MV-4-11 (cell line): ENCODE data around the gene MTUS2.

Experiments
- DNase-seq: peaks from one replicate; lab custom pipeline; 2025; lab: John Stamatoyannopoulos, UW

MTUS2 gene

GRCh38 chr13:29024783-29025182 is 204.6 kb downstream of the MTUS2 start:
- DNase-seq: no peak

DNA sequence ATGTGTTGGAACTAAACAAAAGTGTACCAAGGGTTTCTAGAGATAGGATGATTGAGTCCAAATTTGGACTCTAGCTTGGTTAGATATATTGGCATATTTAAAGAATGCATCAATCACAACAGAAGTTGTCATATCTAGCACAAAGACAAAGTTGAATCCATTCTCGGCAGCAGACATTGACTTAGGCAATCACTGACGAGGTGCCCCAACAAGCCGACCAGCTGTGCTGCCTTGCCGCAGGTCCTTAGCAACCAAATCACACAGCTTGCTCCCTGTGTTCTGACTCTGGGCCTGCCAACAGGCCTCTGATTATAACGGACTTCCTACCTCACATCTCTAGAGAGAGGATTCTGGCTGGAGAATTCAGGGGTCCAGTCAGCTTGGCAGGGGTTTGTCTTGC is 208.7 kb downstream of the MTUS2 start:
- no peak for DNase-seq

- DNase-seq: no peak
Measured at GRCh38 chr13:29038700-29039099, 218.6 kb downstream of the MTUS2 start.

DNA sequence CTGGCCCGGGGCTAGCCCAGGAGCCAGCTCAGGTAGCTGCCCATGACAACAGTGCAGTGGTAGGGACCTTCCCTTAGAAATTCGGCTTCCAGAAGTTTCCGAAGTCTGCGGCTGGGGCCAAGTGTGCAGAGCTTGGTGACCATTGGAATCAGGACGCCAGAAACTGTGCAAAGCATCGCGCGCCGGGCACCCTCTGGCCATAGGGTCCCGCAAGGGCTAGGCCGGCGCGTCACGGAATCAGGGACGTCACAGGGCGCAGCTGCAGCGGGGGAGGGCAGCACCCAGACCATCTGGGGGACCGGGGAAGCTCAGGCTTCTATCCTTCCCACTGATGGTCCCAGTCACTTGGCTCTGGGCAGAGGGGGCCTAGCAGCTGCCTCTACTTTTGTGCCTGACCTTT is 219.1 kb downstream of the MTUS2 start:
- no peak for DNase-seq

DNA sequence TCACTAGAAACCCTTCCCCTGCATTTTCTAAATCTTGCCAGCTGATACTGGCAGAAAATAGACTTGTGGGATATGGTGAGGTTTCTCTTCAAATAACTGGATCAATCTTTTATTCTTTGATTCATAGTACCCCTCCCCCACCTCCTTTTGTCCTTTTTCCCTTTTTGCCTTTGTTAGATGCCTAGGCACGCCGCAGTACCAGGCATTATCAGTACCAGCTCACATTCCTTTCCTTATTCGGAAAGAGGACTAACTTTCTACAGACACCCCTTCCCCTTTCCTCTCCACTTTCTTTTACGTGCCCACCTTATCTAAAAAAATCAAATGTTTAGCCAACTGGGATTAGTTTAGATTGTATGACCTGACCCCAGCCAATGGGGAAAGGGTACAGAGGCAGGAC is 226.4 kb downstream of the MTUS2 start:
- no peak for DNase-seq

GRCh38 chr13:29049524-29049923 is 229.4 kb downstream of the MTUS2 start:
- DNase-seq: no peak

- DNase-seq: peak; percentile 74
Measured at GRCh38 chr13:29050719-29051118, 230.6 kb downstream of the MTUS2 start.

DNA sequence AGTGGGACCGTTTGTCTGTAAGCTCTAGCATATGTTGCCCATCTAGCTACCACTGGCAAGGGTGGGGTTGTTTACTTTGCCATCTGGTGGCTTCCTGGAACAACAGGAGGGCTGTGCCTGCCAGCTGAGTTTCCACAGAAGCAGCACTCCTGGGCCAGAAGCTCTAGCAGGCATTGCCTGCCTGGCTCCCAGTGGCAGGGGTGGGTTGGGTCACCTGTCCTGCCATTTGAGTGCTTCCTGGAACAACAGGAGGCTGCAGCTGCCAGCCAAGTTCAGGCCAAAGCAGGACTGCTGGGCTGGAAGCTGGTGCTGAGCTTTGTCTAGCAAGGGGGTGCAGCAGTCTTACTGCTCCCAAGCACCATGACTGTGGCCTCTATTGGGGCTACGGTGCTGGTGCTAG is 239.7 kb downstream of the MTUS2 start:
- no peak for DNase-seq

- DNase-seq: no peak
Measured at GRCh38 chr13:29065142-29065541, 245.0 kb downstream of the MTUS2 start.

- peak; percentile 26 for DNase-seq
Measured at GRCh38 chr13:29067306-29067945, 247.3 kb downstream of the MTUS2 start.

DNA sequence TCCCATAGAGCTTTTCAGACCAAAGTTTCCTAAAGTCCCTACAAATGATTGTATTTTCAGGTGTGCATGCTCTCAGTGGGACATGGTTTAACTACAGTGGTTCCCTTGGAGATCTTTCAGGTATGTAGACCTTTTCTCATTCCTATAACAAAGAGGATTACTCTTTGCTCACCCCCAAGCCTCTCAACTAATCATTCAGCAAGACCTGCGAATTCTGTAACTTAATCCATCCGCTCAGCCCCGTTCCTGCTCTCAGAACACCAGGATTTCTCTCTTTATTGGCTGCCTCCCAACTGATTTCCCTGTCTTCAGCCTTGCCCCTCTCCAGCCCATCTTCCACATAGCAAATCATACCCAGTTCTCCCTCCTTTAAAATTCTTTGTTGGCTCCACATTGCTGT is 253.6 kb downstream of the MTUS2 start:
- no peak for DNase-seq

GRCh38 chr13:29077051-29077813 is 257.1 kb downstream of the MTUS2 start:
- no peak for DNase-seq

DNA sequence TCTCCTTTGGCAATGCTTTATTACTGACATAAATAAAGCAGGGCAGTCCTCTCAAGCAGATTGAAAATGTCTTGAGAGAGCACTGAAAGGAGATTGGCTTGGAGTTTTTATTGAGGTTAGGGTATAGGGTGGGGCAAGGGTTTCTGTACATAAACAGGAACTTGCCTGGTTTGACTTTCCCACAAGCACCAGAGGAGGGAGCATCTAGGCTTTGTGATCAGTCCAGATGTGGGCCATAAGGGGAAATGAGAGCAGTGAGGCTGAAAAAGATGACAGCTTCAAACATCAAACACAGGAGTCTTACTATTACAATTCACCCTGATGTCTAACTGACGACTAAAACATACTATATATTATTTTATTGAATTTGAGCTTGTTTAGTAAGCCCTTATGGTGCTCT is 260.9 kb downstream of the MTUS2 start:
- DNase-seq: peak; percentile 95

DNA sequence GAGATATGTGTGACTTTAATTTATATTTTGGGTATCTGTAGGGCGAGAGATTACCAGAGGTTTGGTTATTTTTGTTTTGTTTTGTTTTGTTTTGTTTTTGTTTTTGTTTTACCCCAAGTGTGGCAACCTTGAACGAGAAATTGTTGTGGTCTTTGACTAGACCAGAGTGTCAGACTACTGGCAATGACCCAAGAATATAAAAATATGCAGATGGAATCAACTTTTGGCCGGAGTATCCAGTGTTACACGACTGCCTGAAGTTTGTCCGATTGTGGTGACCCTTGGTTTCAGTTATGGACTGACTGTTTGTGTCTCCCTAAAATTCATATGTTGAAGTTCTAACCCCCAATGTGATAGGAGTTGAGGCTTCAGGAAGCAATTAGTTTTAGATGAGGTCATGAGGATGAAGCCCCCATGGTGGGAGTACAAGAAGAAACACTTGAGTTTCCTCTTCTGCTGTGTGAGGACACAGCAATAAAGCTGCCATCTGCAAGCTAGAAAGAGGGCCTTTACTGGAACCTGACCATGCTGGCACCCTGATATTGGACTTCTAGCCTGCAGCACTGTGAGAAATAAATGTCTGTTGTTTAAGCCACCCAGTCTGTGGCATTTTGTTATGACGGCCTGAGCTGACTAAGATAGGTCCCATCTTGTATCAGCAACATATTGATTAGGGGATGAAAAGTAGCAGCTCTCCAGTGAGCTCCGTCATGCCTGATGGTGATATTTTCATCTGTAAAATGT is 261.7 kb downstream of the MTUS2 start:
- no peak for DNase-seq

GRCh38 chr13:29099781-29100406 is 279.8 kb downstream of the MTUS2 start:
- no peak for DNase-seq

DNA sequence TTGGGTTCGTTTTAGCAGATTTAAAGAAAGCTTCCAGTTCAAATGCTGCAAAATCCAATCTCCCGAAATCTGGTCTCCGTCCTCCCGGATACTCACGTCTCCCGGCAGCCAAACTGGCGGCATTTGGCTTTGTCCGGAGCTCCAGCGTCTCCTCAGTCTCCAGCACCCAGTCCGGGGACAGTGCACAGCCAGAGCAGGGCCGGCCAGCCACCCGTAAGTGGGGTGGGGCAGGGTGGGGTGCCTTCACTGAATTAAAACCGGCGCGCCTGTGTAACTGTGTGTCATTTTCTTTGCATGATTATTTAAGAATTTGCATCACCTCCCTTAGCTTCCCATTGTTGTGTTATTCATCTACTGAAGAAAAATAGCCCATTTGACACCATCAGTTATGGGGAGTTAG is 280.6 kb downstream of the MTUS2 start:
- DNase-seq: no peak

GRCh38 chr13:29101409-29101808 is 281.3 kb downstream of the MTUS2 start:
- DNase-seq: no peak

DNA sequence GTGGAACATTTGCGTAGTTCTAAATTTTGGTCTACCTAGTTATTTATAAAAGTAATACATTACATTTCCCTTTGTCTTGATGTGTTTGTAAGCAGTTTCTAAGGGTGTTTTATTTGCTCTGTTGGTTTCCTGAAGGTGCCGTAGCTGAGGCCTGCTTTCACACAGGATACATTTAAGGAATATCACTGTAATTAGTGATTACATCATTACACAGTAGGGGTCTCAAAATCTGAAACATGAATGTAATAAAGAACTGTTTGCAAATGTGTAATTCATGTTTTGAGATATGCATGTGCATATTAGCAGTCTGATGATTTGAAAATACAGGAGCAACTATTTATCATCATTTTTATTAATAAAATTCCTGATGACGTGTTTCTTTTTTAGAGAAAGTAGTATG is 281.8 kb downstream of the MTUS2 start:
- DNase-seq: no peak

GRCh38 chr13:29103065-29103800 is 283.1 kb downstream of the MTUS2 start:
- no peak for DNase-seq

GRCh38 chr13:29104461-29104860 is 284.3 kb downstream of the MTUS2 start:
- no peak for DNase-seq

- no peak for DNase-seq
Measured at GRCh38 chr13:29105779-29106178, 285.6 kb downstream of the MTUS2 start.

DNA sequence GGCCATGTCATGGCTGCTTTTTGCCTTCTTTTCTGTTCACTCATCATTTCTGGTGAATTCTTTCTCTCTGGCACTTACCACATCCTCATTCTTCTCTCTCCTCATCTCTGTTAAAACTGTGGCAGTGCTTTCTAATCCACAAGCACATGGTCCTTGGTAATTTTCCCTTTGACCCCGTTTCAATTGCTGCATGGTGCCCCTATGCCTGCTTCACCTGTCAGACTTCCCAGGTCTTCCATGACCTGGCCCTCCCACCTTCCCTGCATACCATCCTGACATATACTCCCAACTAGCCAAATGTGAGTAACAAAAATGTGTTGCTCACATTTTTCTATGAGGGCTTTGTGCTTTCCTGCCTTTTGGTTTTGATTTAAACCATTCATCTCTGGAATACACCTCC is 286.5 kb downstream of the MTUS2 start:
- peak; percentile 59 for DNase-seq
